ACHN (cell line): Measurements from ENCODE around the gene ILDR1.

Experiments used
- DNase-seq: peaks from one replicate; pipeline ENCODE4 v3.0.0-alpha.2; 2015
- in situ Hi-C: cut with HindIII; loops from 2 replicates; pipeline ENCODE4 v1.10.0; 2017; ENCODE audit warnings: low sequenced_read_pairs, low pct_ligation_motif_present, low pct_unique_long_range_greater_than_20kb

Gene ILDR1

DNA sequence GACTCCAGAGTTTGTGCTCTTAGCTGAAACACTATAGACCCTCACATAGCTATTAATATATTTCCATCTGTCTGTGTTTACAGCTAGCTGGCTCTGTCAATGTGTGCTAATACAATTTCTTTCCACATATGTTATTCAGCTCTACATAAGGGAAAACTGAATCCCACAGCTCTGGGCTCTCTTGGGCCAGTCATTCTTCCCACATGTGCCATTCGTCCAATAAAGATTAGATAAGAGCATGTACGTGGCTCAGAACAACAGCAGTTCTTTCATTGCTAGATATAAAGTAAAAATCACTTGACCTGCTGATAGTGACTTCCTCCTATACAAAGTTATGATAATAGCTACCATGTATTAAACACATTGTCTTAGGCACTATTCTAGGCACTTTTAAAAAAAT, 2.8 kb upstream of the ILDR1 start:
- DNase-seq = no peak
- in situ Hi-C loops = no loop called here

- no peak for DNase-seq
- in situ Hi-C loops = no loop called here
Observed at GRCh38 chr3:122023335-122023910, 1.4 kb upstream of the ILDR1 start.

GRCh38 chr3:122021037-122021436, 1.0 kb downstream of the ILDR1 start:
- in situ Hi-C loops = no loop called here

GRCh38 chr3:122019493-122019892, 2.6 kb downstream of the ILDR1 start:
- DNase-seq = no peak
- in situ Hi-C loops = no loop called here

More at GRCh38 chr3:122021037-122021436, 1.0 kb downstream of the ILDR1 start:
- no peak for DNase-seq

- no peak for DNase-seq
- in situ Hi-C loops = no loop called here
Observed at GRCh38 chr3:122014741-122015140, 7.3 kb downstream of the ILDR1 start.

- in situ Hi-C loops = no loop called here
- DNase-seq = no peak
Observed at GRCh38 chr3:122013448-122013925, 8.6 kb downstream of the ILDR1 start.

DNA sequence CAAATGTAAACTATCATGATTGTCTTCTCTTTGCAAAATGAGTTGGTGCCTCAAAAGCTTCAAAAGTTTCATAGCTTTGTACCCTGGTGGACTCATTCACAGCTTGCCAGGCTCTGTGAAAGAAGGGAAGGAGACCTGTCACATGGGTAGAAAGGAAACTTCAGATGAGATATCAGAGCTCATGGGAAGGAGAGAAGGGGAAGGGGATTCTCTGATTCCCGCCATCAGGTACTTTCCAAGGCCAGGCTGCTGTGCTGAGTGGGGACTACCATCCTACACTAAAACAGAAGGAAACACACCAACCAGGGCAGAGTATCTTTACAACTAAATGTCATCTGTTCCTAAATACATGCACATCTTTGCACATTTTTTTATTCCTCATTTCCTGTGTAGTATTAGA, 9.2 kb downstream of the ILDR1 start:
- in situ Hi-C loops = no loop called here
- DNase-seq = no peak

- in situ Hi-C loops = no loop called here
- no peak for DNase-seq
Observed at GRCh38 chr3:122011396-122011795, 10.7 kb downstream of the ILDR1 start.

GRCh38 chr3:122010506-122010905, 11.5 kb downstream of the ILDR1 start:
- in situ Hi-C loops = no loop called here
- no peak for DNase-seq

- DNase-seq = no peak
- in situ Hi-C loops = no loop called here
Observed at GRCh38 chr3:122008166-122008565, 13.9 kb downstream of the ILDR1 start.

- in situ Hi-C loops = no loop called here
- no peak for DNase-seq
Observed at GRCh38 chr3:122006267-122006666, 15.8 kb downstream of the ILDR1 start.

GRCh38 chr3:122004991-122005565, 17.0 kb downstream of the ILDR1 start:
- in situ Hi-C loops = no loop called here
- DNase-seq = no peak

GRCh38 chr3:122004107-122004506, 17.9 kb downstream of the ILDR1 start:
- DNase-seq = no peak
- in situ Hi-C loops = no loop called here

DNA sequence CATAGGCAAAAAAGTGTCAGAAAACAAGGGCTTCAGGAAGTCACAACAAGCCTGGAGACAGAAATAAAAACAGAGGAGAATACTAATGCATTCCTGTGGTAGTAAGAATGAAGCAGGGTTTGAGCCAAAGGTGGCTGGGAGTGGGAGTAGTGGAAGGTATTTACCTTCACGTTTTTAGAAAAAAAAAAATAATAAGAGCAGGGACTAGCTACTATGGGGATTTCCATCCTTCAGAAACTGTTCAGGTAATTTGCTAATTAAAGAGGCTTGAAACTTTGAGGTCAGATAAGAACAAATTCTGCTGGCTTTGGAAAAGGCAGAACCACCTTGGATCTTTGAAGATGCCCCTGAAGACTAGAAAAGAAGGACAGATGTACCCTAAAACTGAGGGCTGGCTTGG, 18.4 kb downstream of the ILDR1 start:
- no peak for DNase-seq
- in situ Hi-C loops = no loop called here

GRCh38 chr3:122003112-122003511, 18.9 kb downstream of the ILDR1 start:
- no peak for DNase-seq
- in situ Hi-C loops = no loop called here

- DNase-seq = no peak
- in situ Hi-C loops = no loop called here
Observed at GRCh38 chr3:122002611-122003010, 19.4 kb downstream of the ILDR1 start.

DNA sequence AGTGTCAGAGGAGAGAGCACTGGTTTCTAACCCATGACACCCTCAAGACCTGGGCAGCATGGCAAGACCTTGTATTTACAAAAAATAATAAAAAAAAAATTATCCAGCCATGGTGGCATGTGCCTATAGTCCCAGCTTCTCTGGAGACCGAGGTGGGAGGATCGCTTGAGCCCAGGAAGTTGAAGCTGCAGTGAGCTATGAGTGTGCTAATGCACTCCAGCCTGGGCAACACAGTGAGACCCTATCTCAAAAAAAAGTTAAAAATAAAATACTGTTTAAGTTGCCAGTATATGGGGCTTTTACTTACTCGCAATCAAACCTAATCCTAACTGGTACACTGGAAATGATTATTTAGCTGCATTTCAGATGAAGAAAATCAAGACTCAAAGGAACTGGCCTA, 20.2 kb downstream of the ILDR1 start:
- no peak for DNase-seq
- in situ Hi-C loops = no loop called here

DNA sequence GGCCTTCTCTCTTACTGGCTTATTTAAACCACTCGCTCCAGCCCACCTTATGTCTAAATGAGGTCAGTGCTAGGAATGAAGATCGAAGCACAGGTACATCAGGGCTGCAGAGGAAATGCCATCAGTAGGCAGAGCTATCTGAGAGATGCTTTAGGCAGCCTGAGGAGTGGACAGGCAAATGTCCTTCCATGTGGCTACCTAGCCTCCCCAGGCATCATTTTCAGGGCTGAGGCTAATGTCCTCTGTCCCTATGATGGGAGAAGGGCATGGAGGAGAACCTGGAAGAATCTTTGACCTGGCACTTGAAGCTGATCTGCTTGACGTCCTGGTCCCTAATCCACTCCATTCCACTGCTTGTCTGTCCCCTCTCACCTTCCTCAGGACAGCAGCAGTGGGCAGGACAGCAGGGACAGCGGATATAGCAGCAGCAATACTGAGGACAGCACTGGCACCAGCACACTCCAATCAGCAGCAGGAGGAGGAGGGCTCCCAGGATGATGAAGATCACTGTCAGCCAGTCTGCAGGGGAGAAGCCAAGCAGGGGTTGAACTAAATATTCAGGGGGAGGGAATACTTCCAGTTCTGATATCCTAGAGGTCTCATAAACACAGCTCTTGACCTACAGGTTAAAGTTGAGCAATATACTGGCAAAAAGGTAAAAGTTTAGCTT, 21.0 kb downstream of the ILDR1 start:
- in situ Hi-C loops = no loop called here
- no peak for DNase-seq

- in situ Hi-C loops = no loop called here
- no peak for DNase-seq
Observed at GRCh38 chr3:121999931-122000330, 22.1 kb downstream of the ILDR1 start.
